ENCODE results near the gene ATF7. TPM values are rescaled to one million over a fixed set of nuclear protein-coding genes. Genes with fewer than 3 reads are reported as not detected.
A peak's percentile ranks its signal among the peaks of the same experiment; 100 is the strongest.

Gene ATF7
- total and polyA plus RNA-seq, 2 of the 13 experiments (the other 11 are each of a cell fraction or from before 2014, with no cell fraction given), result 9.6 to 16.2 TPM

DNA sequence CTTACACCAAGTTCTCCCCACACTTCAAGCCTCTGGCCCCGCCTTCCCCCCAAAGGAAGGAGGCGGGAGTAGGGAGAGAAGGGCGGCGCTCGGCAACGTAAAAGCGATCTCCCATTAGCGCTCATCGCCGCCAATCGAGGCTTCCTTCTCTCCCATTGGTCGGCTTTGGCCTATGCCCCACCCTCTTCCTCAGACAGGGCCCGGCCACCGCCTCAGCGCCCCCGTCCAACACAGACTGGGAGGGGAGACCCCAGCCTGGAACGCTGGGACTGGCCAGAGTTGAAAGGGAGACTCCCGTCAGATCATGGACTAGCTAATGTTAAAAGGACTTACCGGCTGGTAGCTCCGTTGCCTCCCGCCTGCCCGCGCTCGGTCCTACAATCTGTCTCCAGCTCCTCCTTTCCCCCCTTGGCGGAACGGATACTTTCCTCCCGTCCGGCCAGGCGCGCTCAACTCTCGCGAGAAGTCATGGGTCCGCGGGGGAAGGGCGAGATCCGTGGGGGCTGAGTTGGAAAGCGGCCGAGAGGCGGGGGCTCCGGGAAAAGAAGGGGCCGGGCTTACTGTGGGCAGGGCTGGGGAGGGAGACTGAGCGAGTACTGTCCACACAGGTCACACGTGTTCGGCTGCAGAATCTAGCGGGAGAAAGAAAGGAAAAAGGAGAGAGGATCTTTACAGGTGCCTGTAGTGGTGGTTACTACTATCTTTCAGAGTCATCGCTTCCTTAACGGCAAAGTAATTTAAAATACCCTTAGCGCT, at the start of gene ATF7 (continued):
- TF ChIP-seq PHF21A (CRISPR knock-in tag; IDR thresholded peaks at IDR 0.05) (peak; percentile 76; the same call in 1 of the 2 replicates), MED8 (CRISPR knock-in tag; IDR thresholded peaks at IDR 0.05; ENCODE audit: insufficient replicate concordance) (peak; percentile 39), SRY (CRISPR knock-in tag; IDR thresholded peaks at IDR 0.05) (peak; percentile 95; the same call in 1 of the 2 replicates), ARID2 (CRISPR knock-in tag; IDR thresholded peaks at IDR 0.05; ENCODE audit: borderline replicate concordance) (no peak), FOXC1 (CRISPR knock-in tag; IDR thresholded peaks at IDR 0.05; ENCODE audit: borderline replicate concordance) (peak; percentile 92), ZNF883 (CRISPR knock-in tag; IDR thresholded peaks at IDR 0.05; ENCODE audit: not compliant biosample characterization) (peak; percentile 58), YEATS4 (CRISPR knock-in tag; IDR thresholded peaks at IDR 0.05; ENCODE audit: borderline replicate concordance) (peak; percentile 62), SMARCE1 (IDR thresholded peaks at IDR 0.05; ENCODE audit: borderline replicate concordance) (no peak), PAX8 (CRISPR knock-in tag; IDR thresholded peaks at IDR 0.05; ENCODE audit: borderline replicate concordance) (no peak), MTF2 (CRISPR knock-in tag; IDR thresholded peaks at IDR 0.05; ENCODE audit: borderline replicate concordance) (no peak), NCOA2 (CRISPR knock-in tag; IDR thresholded peaks at IDR 0.05) (peak; percentile 41; the same call in 1 of the 2 replicates), ATF1 (CRISPR knock-in tag; IDR thresholded peaks at IDR 0.05) (peak; percentile 65), ZNF136 (CRISPR knock-in tag; IDR thresholded peaks at IDR 0.05; ENCODE audit: low read depth) (0 out of 2 replicates have a peak, but pooled peaks have one; percentile 33), MBD4 (IDR thresholded peaks at IDR 0.05; ENCODE audit: borderline replicate concordance, low read length) (no peak)
- TF ChIP-seq, protein P1, sequence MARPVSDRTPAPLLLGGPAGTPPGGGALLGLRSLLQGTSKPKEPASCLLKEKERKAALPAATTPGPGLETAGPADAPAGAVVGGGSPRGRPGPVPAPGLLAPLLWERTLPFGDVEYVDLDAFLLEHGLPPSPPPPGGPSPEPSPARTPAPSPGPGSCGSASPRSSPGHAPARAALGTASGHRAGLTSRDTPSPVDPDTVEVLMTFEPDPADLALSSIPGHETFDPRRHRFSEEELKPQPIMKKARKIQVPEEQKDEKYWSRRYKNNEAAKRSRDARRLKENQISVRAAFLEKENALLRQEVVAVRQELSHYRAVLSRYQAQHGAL (CRISPR knock-in tag; IDR thresholded peaks at IDR 0.05; ENCODE audit: not compliant biosample characterization), result no peak
- TF ChIP-seq, protein P2, sequence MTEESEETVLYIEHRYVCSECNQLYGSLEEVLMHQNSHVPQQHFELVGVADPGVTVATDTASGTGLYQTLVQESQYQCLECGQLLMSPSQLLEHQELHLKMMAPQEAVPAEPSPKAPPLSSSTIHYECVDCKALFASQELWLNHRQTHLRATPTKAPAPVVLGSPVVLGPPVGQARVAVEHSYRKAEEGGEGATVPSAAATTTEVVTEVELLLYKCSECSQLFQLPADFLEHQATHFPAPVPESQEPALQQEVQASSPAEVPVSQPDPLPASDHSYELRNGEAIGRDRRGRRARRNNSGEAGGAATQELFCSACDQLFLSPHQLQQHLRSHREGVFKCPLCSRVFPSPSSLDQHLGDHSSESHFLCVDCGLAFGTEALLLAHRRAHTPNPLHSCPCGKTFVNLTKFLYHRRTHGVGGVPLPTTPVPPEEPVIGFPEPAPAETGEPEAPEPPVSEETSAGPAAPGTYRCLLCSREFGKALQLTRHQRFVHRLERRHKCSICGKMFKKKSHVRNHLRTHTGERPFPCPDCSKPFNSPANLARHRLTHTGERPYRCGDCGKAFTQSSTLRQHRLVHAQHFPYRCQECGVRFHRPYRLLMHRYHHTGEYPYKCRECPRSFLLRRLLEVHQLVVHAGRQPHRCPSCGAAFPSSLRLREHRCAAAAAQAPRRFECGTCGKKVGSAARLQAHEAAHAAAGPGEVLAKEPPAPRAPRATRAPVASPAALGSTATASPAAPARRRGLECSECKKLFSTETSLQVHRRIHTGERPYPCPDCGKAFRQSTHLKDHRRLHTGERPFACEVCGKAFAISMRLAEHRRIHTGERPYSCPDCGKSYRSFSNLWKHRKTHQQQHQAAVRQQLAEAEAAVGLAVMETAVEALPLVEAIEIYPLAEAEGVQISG (CRISPR knock-in tag; IDR thresholded peaks at IDR 0.05), result peak; percentile 91
- TF ChIP-seq, protein P3, sequence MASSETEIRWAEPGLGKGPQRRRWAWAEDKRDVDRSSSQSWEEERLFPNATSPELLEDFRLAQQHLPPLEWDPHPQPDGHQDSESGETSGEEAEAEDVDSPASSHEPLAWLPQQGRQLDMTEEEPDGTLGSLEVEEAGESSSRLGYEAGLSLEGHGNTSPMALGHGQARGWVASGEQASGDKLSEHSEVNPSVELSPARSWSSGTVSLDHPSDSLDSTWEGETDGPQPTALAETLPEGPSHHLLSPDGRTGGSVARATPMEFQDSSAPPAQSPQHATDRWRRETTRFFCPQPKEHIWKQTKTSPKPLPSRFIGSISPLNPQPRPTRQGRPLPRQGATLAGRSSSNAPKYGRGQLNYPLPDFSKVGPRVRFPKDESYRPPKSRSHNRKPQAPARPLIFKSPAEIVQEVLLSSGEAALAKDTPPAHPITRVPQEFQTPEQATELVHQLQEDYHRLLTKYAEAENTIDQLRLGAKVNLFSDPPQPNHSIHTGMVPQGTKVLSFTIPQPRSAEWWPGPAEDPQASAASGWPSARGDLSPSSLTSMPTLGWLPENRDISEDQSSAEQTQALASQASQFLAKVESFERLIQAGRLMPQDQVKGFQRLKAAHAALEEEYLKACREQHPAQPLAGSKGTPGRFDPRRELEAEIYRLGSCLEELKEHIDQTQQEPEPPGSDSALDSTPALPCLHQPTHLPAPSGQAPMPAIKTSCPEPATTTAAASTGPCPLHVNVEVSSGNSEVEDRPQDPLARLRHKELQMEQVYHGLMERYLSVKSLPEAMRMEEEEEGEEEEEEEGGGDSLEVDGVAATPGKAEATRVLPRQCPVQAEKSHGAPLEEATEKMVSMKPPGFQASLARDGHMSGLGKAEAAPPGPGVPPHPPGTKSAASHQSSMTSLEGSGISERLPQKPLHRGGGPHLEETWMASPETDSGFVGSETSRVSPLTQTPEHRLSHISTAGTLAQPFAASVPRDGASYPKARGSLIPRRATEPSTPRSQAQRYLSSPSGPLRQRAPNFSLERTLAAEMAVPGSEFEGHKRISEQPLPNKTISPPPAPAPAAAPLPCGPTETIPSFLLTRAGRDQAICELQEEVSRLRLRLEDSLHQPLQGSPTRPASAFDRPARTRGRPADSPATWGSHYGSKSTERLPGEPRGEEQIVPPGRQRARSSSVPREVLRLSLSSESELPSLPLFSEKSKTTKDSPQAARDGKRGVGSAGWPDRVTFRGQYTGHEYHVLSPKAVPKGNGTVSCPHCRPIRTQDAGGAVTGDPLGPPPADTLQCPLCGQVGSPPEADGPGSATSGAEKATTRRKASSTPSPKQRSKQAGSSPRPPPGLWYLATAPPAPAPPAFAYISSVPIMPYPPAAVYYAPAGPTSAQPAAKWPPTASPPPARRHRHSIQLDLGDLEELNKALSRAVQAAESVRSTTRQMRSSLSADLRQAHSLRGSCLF (CRISPR knock-in tag; IDR thresholded peaks at IDR 0.05; ENCODE audit: borderline replicate concordance), result no peak
- TF ChIP-seq, protein P4, sequence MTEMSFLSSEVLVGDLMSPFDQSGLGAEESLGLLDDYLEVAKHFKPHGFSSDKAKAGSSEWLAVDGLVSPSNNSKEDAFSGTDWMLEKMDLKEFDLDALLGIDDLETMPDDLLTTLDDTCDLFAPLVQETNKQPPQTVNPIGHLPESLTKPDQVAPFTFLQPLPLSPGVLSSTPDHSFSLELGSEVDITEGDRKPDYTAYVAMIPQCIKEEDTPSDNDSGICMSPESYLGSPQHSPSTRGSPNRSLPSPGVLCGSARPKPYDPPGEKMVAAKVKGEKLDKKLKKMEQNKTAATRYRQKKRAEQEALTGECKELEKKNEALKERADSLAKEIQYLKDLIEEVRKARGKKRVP (CRISPR knock-in tag; IDR thresholded peaks at IDR 0.05), result no peak

Data from HepG2 (cell line).